ENCODE data around the gene RNF44.

DNA sequence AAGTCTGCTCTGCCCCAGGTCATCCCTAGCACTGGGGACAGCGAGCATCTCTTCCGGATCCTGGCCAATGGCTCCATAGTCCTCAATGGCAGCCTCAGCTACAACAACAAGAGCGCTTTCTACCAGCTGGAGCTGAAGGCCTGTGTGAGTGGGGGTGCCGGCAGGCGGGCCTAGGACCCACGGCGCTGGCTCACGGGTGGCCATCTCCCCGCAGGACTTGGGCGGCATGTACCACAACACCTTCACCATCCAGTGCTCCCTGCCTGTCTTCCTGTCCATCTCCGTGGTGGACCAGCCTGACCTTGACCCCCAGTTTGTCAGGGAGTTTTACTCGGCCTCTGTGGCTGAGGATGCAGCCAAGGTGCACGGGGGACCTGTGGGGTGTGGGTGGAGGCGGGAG lies 37.9 kb upstream of the RNF44 start:
- TF ChIP-seq, protein P1, sequence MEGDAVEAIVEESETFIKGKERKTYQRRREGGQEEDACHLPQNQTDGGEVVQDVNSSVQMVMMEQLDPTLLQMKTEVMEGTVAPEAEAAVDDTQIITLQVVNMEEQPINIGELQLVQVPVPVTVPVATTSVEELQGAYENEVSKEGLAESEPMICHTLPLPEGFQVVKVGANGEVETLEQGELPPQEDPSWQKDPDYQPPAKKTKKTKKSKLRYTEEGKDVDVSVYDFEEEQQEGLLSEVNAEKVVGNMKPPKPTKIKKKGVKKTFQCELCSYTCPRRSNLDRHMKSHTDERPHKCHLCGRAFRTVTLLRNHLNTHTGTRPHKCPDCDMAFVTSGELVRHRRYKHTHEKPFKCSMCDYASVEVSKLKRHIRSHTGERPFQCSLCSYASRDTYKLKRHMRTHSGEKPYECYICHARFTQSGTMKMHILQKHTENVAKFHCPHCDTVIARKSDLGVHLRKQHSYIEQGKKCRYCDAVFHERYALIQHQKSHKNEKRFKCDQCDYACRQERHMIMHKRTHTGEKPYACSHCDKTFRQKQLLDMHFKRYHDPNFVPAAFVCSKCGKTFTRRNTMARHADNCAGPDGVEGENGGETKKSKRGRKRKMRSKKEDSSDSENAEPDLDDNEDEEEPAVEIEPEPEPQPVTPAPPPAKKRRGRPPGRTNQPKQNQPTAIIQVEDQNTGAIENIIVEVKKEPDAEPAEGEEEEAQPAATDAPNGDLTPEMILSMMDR (conservative IDR thresholded peaks at IDR 0.05) = no peak
- TF ChIP-seq ZFX (IDR thresholded peaks at IDR 0.05) = no peak
